H1 (cell line): Measurements from ENCODE around the gene TNNT3. TPM values are rescaled to one million over a fixed set of nuclear protein-coding genes. Genes with fewer than 3 reads are reported as not detected.

ENCODE experiments used
- CTCF ChIA-PET: fragments of 300-600 bp; sonication (Branson Sonifier 250); formaldehyde crosslinking; loops from one replicate; lab custom pipeline; 2021; ENCODE audit not compliant: partially characterized antibody; lab: Charles Lee
- POLR2A ChIA-PET: fragments of 300-600 bp; sonication (Branson Sonifier 250); formaldehyde crosslinking; loops from one replicate; lab custom pipeline; 2021; ENCODE audit warnings: inconsistent platforms; ENCODE audit not compliant: partially characterized antibody; lab: Charles Lee
- DNase-seq, 2 experiments: peaks; one replicate each; pipeline versions ENCODE4 v3.0.0 to v3.0.0-alpha.2; 2010 to 2022; ENCODE audit warnings: low spot score in 2 of 2, low read depth in 1 of 2, mixed read lengths in 1 of 2
- FAIRE-seq: peaks from 2 replicates; lab custom pipeline; 2011; peaks lifted over from hg19 to GRCh38; lab: Jason Lieb, UNC
- H2AFZ ChIP-seq: 2 replicates; pipeline ENCODE4 v1.8.1; 2012; ENCODE audit warnings: low read length, inconsistent platforms
- H2AK5ac ChIP-seq: 2 replicates; pipeline ENCODE4 v1.6.1; 2013; ENCODE audit warnings: low read depth, low read length
- H2BK120ac ChIP-seq: replicated peaks from 2 replicates; pipeline ENCODE3; 2013; ENCODE audit warnings: low read depth, low read length, inconsistent platforms
- H2BK12ac ChIP-seq: 2 replicates; pipeline ENCODE4 v1.6.1; 2013; ENCODE audit warnings: low read depth, low read length
- H2BK15ac ChIP-seq: 2 replicates; pipeline ENCODE4 v1.6.1; 2013; ENCODE audit warnings: low read length
- H2BK20ac ChIP-seq: 2 replicates; pipeline ENCODE4 v1.6.1; 2013; ENCODE audit warnings: low read length
- H2BK5ac ChIP-seq: 2 replicates; pipeline ENCODE4 v1.6.1; 2013; ENCODE audit warnings: low read depth, low read length
- H3K14ac ChIP-seq: 2 replicates; pipeline ENCODE4 v1.6.1; 2013; ENCODE audit warnings: inconsistent platforms; ENCODE audit not compliant: insufficient read length
- H3K18ac ChIP-seq: 2 replicates; pipeline ENCODE4 v1.6.1; 2013; ENCODE audit warnings: low read length; ENCODE audit errors: extremely low read depth
- H3K23ac ChIP-seq: 2 replicates; pipeline ENCODE4 v1.6.1; 2013; ENCODE audit warnings: inconsistent platforms; ENCODE audit not compliant: insufficient read length
- H3K23me2 ChIP-seq: 2 replicates; pipeline ENCODE4 v1.6.1; 2013; ENCODE audit warnings: low read depth, low read length
- H3K27ac ChIP-seq: 2 replicates; pipeline ENCODE4 v1.6.1; 2011; ENCODE audit warnings: low read depth, low read length, inconsistent platforms
- H3K27me3 ChIP-seq, 4 experiments: replicated peaks in 1 of 4; 1 replicate in 1 of 4; 2 replicates in 3 of 4; pipeline versions ENCODE4 v1.6.1 to v1.8.1; 2011 to 2013; ENCODE audit warnings: low read length in 3 of 4, mild to moderate bottlenecking in 3 of 4, inconsistent platforms in 2 of 4, mixed read lengths in 2 of 4, moderate library complexity in 1 of 4; ENCODE audit not compliant: control insufficient read depth in 3 of 4, insufficient read depth in 3 of 4; ENCODE audit errors: extremely low read depth in 1 of 4
- H3K36me3 ChIP-seq, 4 experiments: 2 replicates each; pipeline versions ENCODE4 v1.6.1 to v1.8.1; 2011 to 2013; ENCODE audit warnings: mild to moderate bottlenecking in 4 of 4, low read length in 3 of 4, moderate library complexity in 2 of 4, control low read depth in 1 of 4, inconsistent platforms in 1 of 4; ENCODE audit not compliant: insufficient read depth in 4 of 4, control insufficient read depth in 2 of 4
- H3K4ac ChIP-seq: replicated peaks from 2 replicates; pipeline ENCODE3; 2013; ENCODE audit warnings: low read length, low read depth, mixed read lengths, inconsistent platforms; ENCODE audit not compliant: insufficient read length
- H3K4me1 ChIP-seq, 4 experiments: replicated peaks in 1 of 4; 1 replicate in 1 of 4; 2 replicates in 3 of 4; pipeline versions ENCODE4 v1.6.1 to v1.8.1; 2011 to 2013; ENCODE audit warnings: low read length in 3 of 4, inconsistent platforms in 2 of 4, mixed read lengths in 1 of 4; ENCODE audit not compliant: insufficient read depth in 4 of 4, control insufficient read depth in 3 of 4
- H3K4me2 ChIP-seq, 2 experiments: 2 replicates each; pipeline versions ENCODE4 v1.6.1 to v1.8.1; 2011 to 2013; ENCODE audit warnings: low read depth in 2 of 2, low read length in 2 of 2, control low read depth in 1 of 2, inconsistent platforms in 1 of 2, mild to moderate bottlenecking in 1 of 2; ENCODE audit not compliant: insufficient read depth in 1 of 2
- H3K4me3 ChIP-seq, 4 experiments: fragments of 200-600, 300-600 bp in 1 of 4; sonication (generic), shearing (Covaris generic), sonication (Bioruptor Twin) in 1 of 4; 2 replicates each; pipeline versions ENCODE4 v1.5.1 to v1.8.1; 2011 to 2016; ENCODE audit warnings: low read length in 4 of 4, low read depth in 3 of 4, control low read depth in 2 of 4, inconsistent platforms in 2 of 4, mild to moderate bottlenecking in 2 of 4, mixed read lengths in 1 of 4, moderate library complexity in 1 of 4; ENCODE audit not compliant: insufficient read depth in 2 of 4; ENCODE audit errors: extremely low read depth in 1 of 4
- H3K56ac ChIP-seq: replicated peaks from 2 replicates; pipeline ENCODE3; 2013; ENCODE audit warnings: low read depth, mild to moderate bottlenecking, mixed read lengths, low read length, inconsistent platforms; ENCODE audit not compliant: insufficient read length
- H3K79me1 ChIP-seq: 2 replicates; pipeline ENCODE4 v1.6.1; 2013; ENCODE audit warnings: low read depth, low read length, control low read depth
- H3K79me2 ChIP-seq, 2 experiments: 2 replicates each; pipeline versions ENCODE4 v1.6.1 to v1.8.1; 2012 to 2013; ENCODE audit warnings: low read length in 2 of 2, mild to moderate bottlenecking in 2 of 2, inconsistent platforms in 1 of 2; ENCODE audit not compliant: insufficient read depth in 2 of 2, control insufficient read depth in 1 of 2
- H3K9ac ChIP-seq, 4 experiments: replicated peaks in 1 of 4; 1 replicate in 1 of 4; 2 replicates in 3 of 4; pipeline versions ENCODE4 v1.6.1 to v1.8.1; 2011 to 2013; ENCODE audit warnings: low read depth in 3 of 4, low read length in 3 of 4, control low read depth in 2 of 4, mild to moderate bottlenecking in 2 of 4, moderate library complexity in 2 of 4, inconsistent platforms in 1 of 4; ENCODE audit errors: extremely low read depth in 1 of 4
- H3K9me3 ChIP-seq, 2 experiments: 2 replicates each; pipeline versions ENCODE4 v1.6.1 to v1.8.1; 2012 to 2013; ENCODE audit warnings: mild to moderate bottlenecking in 2 of 2, moderate library complexity in 2 of 2, control low read depth in 1 of 2, inconsistent platforms in 1 of 2, low read depth in 1 of 2, low read length in 1 of 2, mixed read lengths in 1 of 2; ENCODE audit not compliant: insufficient read depth in 2 of 2
- H4K20me1 ChIP-seq, 2 experiments: replicated peaks in 1 of 2; 2 replicates each; pipeline versions ENCODE3 to v1.8.1; 2011 to 2013; ENCODE audit warnings: inconsistent platforms in 2 of 2, low read length in 2 of 2, mild to moderate bottlenecking in 1 of 2; ENCODE audit not compliant: insufficient read depth in 2 of 2, control insufficient read depth in 1 of 2
- H4K5ac ChIP-seq: 2 replicates; pipeline ENCODE4 v1.6.1; 2013; ENCODE audit warnings: low read length, low read depth, mixed read lengths, inconsistent platforms; ENCODE audit not compliant: insufficient read length
- H4K8ac ChIP-seq: 2 replicates; pipeline ENCODE4 v1.8.0; 2013; ENCODE audit warnings: mild to moderate bottlenecking, moderate library complexity, low read length, inconsistent platforms; ENCODE audit not compliant: insufficient read depth; ENCODE audit errors: extremely low read depth
- H4K91ac ChIP-seq: replicated peaks from 2 replicates; pipeline ENCODE3; 2013; ENCODE audit warnings: low read length, mixed read lengths, inconsistent platforms; ENCODE audit not compliant: insufficient read length
- JUND ChIP-seq: IDR thresholded peaks from 2 replicates; pipeline ENCODE4 v1.6.1; 2011; ENCODE audit warnings: mild to moderate bottlenecking, improper control_type of control experiment, low read length
- NRF1 ChIP-seq: IDR thresholded peaks from 2 replicates; pipeline ENCODE4 v1.6.1; 2011; ENCODE audit warnings: mild to moderate bottlenecking, low read depth, low read length, improper control_type of control experiment
- SAP30 ChIP-seq: fragments of 300-600 bp; sonication (generic); IDR thresholded peaks from 2 replicates; pipeline ENCODE4 v1.7.1; 2012; ENCODE audit warnings: low read length, moderate library complexity, mild to moderate bottlenecking, inconsistent platforms; ENCODE audit not compliant: insufficient read depth, insufficient replicate concordance
- SP4 ChIP-seq: IDR thresholded peaks from 2 replicates; pipeline ENCODE4 v1.6.1; 2012; ENCODE audit warnings: low read length, inconsistent platforms
- WGBS, 2 experiments: shearing (Covaris generic) in 1 of 2; methylation state at CpG; one replicate each; pipeline versions ENCODE4 v1.1.6 to v1.1.7; 2013 to 2015; ENCODE audit warnings: low lambda C conversion rate in 2 of 2, mixed read lengths in 2 of 2, inconsistent platforms in 1 of 2, low coverage in 1 of 2, missing lambda C conversion rate in 1 of 2; ENCODE audit not compliant: insufficient replicate concordance in 2 of 2, insufficient coverage in 1 of 2, insufficient read length in 1 of 2; ENCODE audit errors: extremely low coverage in 1 of 2, missing lambda C conversion rate in 1 of 2; 5-methylcytosine and 5-hydroxymethylcytosine counted together
- polyA plus RNA-seq, 7 experiments: library from polyadenylated mRNA; depleted of rRNA in 3 of 7; stranded (reverse) in 5 of 7; unstranded in 2 of 7; fragments of >200 nt in 5 of 7; fragments of 200-250 nt in 2 of 7; gene quantifications; 1 replicate in 5 of 7; 2 replicates in 1 of 7; 4 replicates in 1 of 7; pipeline versions ENCODE4 v1.2.1 to v1.2.3, GENCODE V29; 2011 to 2013; ENCODE audit warnings: missing spikeins in 2 of 7, mixed read lengths in 2 of 7
- total RNA-seq: library from RNA; stranded (reverse); fragmentation: NEBNext Ultra II Directional; extraction: Animal tissue kit (Norgen Biotek cat#: 25700); gene quantifications from 2 replicates; pipeline ENCODE4 v1.2.1, GENCODE V29; 2021

The TNNT3 gene
- total and polyA plus RNA-seq, 2 of the 8 experiments (the other 6 are each of a cell fraction or from before 2014, with no cell fraction given) = not detected

DNA sequence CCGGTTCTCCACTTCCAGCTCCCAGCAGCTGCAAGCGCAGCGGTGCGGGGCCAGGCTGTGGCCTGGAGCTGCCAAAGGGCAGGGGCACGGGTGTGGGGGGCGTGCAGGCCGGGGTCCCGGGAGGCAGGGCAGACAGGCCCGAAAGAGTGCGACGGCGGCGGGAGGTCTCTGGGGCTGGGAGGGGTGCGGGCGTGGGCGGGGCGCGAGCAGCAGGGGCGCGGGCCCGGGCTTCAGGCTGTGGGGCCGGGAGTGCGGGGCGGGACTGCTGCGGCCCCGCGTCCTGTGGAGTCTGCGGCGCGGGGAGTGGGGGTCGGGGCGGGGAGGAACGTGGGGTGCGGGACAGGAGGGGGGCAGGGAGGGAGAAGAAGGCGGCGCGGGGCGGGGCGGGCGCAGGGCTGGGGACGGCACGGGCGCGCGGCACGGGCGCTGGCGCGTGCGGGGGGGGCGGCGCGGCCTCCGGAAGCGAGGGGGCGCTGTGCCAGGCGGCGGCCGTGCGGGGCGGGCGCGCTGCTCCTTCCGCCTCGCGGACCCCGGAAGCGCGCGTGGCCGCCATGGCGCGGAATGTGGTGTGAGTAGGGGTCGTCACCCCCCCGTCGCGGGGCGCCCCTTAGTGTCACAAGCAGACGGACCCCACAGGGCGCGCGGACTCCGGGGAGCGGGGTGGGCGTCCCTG lies 27.4 kb downstream of the TNNT3 start, which contains the start of gene MRPL23:
MRPL23 (plus strand) TSS at position 521 of the 673 bp plus-strand sequence; CDS start at position 552, 31 bp downstream.
- Histone ChIP-seq H3K4me2 (no peak within 1 kb of the TSS), H3K14ac (no peak within 1 kb of the TSS), H3K79me1 (no peaks in the 10 kb centered on the region), H2BK5ac (no peak within 1 kb of the TSS), H3K9ac (no peak within 1 kb of the TSS), H2BK15ac (no peak within 1 kb of the TSS), H3K18ac (no peak within 1 kb of the TSS), H3K4me1 (peaks cover 0 to 7% (median 0%) of the 10 kb centered on the region in 4 experiments; a peak in 2 of 7 replicates), H2AFZ (no peak within 1 kb of the TSS), H3K23ac (no peak within 1 kb of the TSS), H4K5ac (no peak within 1 kb of the TSS), H3K56ac (no peak within 1 kb of the TSS), H4K20me1 (no peaks in the 10 kb centered on the region), H3K4me3 (no peak within 1 kb of the TSS), H3K4ac (no peak within 1 kb of the TSS), H3K23me2 (no peaks in the 10 kb centered on the region), H4K91ac (no peak within 1 kb of the TSS), H3K79me2 (no peaks in the 10 kb centered on the region), H4K8ac (no peak within 1 kb of the TSS), H2BK12ac (no peak within 1 kb of the TSS), H3K36me3 (no peaks in the 10 kb centered on the region), H3K9me3 (no peaks in the 10 kb centered on the region), H2BK120ac (no peak within 1 kb of the TSS), H2BK20ac (no peak within 1 kb of the TSS), H2AK5ac (no peak within 1 kb of the TSS), H3K27me3 (no peaks in the 10 kb centered on the region), H3K27ac (no peak within 1 kb of the TSS)
- WGBS, 2 experiments = no CpG with 5 or more reads among the region's 85 CpGs
- CTCF ChIA-PET = interaction anchor here (0.6 to 18.8 kb wide), 21 partner anchors 12 to 644 kb away, joined by 3 to 416 read pairs (median 4); partner anchors contain the start of genes INS and SYT8
- POLR2A ChIA-PET = interaction anchor here (1.0 to 2.3 kb wide), 3 partner anchors 9 to 204 kb away, joined by 3 to 9 read pairs (median 5); no protein-coding TSS in a partner anchor
- DNase-seq = no peak
- no peak for FAIRE-seq
- TF ChIP-seq NRF1 = no peak
- no peak for TF ChIP-seq JUND
- no peak for TF ChIP-seq SAP30
- no peak for TF ChIP-seq SP4
